ENCODE data around the gene PNPLA6. TPM values are rescaled to one million over a fixed set of nuclear protein-coding genes. Genes with fewer than 3 reads are reported as not detected.

The PNPLA6 gene
- total and polyA plus RNA-seq, 2 of the 13 experiments (the other 11 are each of a cell fraction or from before 2014, with no cell fraction given), result 24.9 to 28.2 TPM

- TF ChIP-seq KLF12 (CRISPR knock-in tag; IDR thresholded peaks at IDR 0.05; ENCODE audit: borderline replicate concordance) (peak; percentile 98), RERE (CRISPR knock-in tag; IDR thresholded peaks at IDR 0.05; ENCODE audit: low read depth) (peak; percentile 76; the same call in 1 of the 2 replicates), POLR2A (IDR thresholded peaks at IDR 0.05; ENCODE audit: insufficient read depth in 1 of 2, low read depth in 2 of 2, low read length in 2 of 2) (no peak), ZBTB20 (CRISPR knock-in tag; IDR thresholded peaks at IDR 0.05; ENCODE audit: borderline replicate concordance, low read depth) (peak; percentile 97; the same call in 1 of the 2 replicates), IKZF4 (CRISPR knock-in tag; IDR thresholded peaks at IDR 0.05; ENCODE audit: borderline replicate concordance, low read depth, not compliant biosample characterization) (peak; percentile 98), SMARCC2 (IDR thresholded peaks at IDR 0.05) (no peak), ZNF678 (CRISPR knock-in tag; IDR thresholded peaks at IDR 0.05) (peak; percentile 88; the same call in 1 of the 2 replicates), KLF13 (CRISPR knock-in tag; IDR thresholded peaks at IDR 0.05) (no peak), ZMYM4 (CRISPR knock-in tag; IDR thresholded peaks at IDR 0.05) (peak; percentile 70), HIVEP1 (CRISPR knock-in tag; IDR thresholded peaks at IDR 0.05) (0 out of 2 replicates have a peak, but pooled peaks have one; percentile 38), ZNF7 (CRISPR knock-in tag; IDR thresholded peaks at IDR 0.05) (peak; percentile 92), ZNF652 (CRISPR knock-in tag; IDR thresholded peaks at IDR 0.05; ENCODE audit: borderline replicate concordance, low read depth) (0 out of 2 replicates have a peak, but pooled peaks have one; percentile 52)
- TF ChIP-seq, protein P1, sequence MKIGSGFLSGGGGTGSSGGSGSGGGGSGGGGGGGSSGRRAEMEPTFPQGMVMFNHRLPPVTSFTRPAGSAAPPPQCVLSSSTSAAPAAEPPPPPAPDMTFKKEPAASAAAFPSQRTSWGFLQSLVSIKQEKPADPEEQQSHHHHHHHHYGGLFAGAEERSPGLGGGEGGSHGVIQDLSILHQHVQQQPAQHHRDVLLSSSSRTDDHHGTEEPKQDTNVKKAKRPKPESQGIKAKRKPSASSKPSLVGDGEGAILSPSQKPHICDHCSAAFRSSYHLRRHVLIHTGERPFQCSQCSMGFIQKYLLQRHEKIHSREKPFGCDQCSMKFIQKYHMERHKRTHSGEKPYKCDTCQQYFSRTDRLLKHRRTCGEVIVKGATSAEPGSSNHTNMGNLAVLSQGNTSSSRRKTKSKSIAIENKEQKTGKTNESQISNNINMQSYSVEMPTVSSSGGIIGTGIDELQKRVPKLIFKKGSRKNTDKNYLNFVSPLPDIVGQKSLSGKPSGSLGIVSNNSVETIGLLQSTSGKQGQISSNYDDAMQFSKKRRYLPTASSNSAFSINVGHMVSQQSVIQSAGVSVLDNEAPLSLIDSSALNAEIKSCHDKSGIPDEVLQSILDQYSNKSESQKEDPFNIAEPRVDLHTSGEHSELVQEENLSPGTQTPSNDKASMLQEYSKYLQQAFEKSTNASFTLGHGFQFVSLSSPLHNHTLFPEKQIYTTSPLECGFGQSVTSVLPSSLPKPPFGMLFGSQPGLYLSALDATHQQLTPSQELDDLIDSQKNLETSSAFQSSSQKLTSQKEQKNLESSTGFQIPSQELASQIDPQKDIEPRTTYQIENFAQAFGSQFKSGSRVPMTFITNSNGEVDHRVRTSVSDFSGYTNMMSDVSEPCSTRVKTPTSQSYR (CRISPR knock-in tag; IDR thresholded peaks at IDR 0.05; ENCODE audit: borderline replicate concordance), result peak; percentile 88
Observed at GRCh38 chr19:7562646-7563393, 27.3 kb downstream of the PNPLA6 start (continued).

All from HepG2 (cell line).